GM19455 (cell line): ENCODE data around the gene ZNF268.
"Not testable (repeated sequence)": the region's sequence is repeated elsewhere in the genome, so short reads cannot be mapped to it uniquely, and the experiment has no call there.

ENCODE experiments used
- ATAC-seq: cut with Tn5 transposase; IDR thresholded peaks from one replicate; pipeline ENCODE4 v1.9.1; 2021; ENCODE audit not compliant: unreplicated experiment

Gene ZNF268

GRCh38 chr12:133226690-133227089, 45.4 kb downstream of the ZNF268 start:
- no peak for ATAC-seq

- ATAC-seq: no peak
These were observed 46.1 kb downstream of the ZNF268 start for GRCh38 chr12:133227281-133227852.

GRCh38 chr12:133231001-133231400, 49.7 kb downstream of the ZNF268 start:
- ATAC-seq: no peak

GRCh38 chr12:133233006-133233405, 51.7 kb downstream of the ZNF268 start:
- no peak for ATAC-seq

GRCh38 chr12:133233993-133234564, 52.8 kb downstream of the ZNF268 start:
- no peak for ATAC-seq

GRCh38 chr12:133234971-133235370, 53.7 kb downstream of the ZNF268 start:
- ATAC-seq: no peak

- ATAC-seq: no peak
These were observed 54.3 kb downstream of the ZNF268 start, which contains the start of gene ANHX for GRCh38 chr12:133235401-133236112. Gene ANHX, minus strand, starts transcription at chr12:133235877. Its CDS starts 1,521 bp downstream, at chr12:133234356.

GRCh38 chr12:133236144-133236543, 54.8 kb downstream of the ZNF268 start:
- no peak for ATAC-seq

GRCh38 chr12:133236556-133236955, 55.3 kb downstream of the ZNF268 start:
- no peak for ATAC-seq

- ATAC-seq: no peak
These were observed 70.4 kb downstream of the ZNF268 start for GRCh38 chr12:133251732-133252131.

GRCh38 chr12:133255833-133256232, 74.5 kb downstream of the ZNF268 start:
- ATAC-seq: not testable (repeated sequence)

GRCh38 chr12:133256321-133256720, 75.0 kb downstream of the ZNF268 start:
- ATAC-seq: no peak

GRCh38 chr12:133264173-133264572, 82.9 kb downstream of the ZNF268 start:
- ATAC-seq: no peak
